Coronary artery (tissue), 2 donors: ENCODE measurements around the gene ANKS1B.

Experiments used
- DNase-seq: peaks from one replicate; pipeline ENCODE4 v3.0.0-alpha.2; 2017; ENCODE audit warnings: low spot score
- H3K27ac ChIP-seq, 2 donors: fragments of 200-600 bp; sonication (generic); one replicate each; pipeline ENCODE4 v1.5.1; 2016 to 2019
- H3K4me3 ChIP-seq: fragments of 200-600 bp; sonication (generic); 2 replicates; pipeline ENCODE4 v1.5.1; 2016; ENCODE audit warnings: mild to moderate bottlenecking, moderate library complexity
- TF ChIP-seq, protein P1 (sequence below): fragments of 200-600 bp; sonication (generic); IDR thresholded peaks from one replicate; pipeline ENCODE4 v1.5.1; 2019; ENCODE audit warnings: antibody characterized with exemption

The ANKS1B gene

DNA sequence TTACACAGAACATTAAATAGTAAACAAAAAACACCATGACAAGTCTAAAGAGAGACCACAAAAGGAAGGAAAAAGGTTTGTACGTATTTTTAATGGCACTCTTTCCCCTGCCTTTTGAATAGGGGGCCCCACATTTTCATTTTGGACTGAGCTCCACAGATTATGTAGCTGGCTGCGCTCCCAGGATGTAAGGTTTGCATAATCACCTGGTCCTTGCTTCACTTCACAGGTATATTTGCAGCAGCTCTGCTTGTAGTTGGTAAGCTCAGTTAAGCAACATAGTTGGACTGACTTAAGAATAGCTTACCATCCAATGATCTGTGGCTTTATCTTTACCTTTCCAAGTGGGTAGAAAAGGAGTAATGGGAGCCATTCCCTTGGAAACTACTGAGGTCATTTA lies 885.0 kb downstream of the ANKS1B start:
- no peak for DNase-seq
- Histone ChIP-seq H3K4me3 (no peak overlapping the region), H3K27ac (no peak overlapping the region)
- TF ChIP-seq, protein P1, sequence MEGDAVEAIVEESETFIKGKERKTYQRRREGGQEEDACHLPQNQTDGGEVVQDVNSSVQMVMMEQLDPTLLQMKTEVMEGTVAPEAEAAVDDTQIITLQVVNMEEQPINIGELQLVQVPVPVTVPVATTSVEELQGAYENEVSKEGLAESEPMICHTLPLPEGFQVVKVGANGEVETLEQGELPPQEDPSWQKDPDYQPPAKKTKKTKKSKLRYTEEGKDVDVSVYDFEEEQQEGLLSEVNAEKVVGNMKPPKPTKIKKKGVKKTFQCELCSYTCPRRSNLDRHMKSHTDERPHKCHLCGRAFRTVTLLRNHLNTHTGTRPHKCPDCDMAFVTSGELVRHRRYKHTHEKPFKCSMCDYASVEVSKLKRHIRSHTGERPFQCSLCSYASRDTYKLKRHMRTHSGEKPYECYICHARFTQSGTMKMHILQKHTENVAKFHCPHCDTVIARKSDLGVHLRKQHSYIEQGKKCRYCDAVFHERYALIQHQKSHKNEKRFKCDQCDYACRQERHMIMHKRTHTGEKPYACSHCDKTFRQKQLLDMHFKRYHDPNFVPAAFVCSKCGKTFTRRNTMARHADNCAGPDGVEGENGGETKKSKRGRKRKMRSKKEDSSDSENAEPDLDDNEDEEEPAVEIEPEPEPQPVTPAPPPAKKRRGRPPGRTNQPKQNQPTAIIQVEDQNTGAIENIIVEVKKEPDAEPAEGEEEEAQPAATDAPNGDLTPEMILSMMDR, result no peak

DNA sequence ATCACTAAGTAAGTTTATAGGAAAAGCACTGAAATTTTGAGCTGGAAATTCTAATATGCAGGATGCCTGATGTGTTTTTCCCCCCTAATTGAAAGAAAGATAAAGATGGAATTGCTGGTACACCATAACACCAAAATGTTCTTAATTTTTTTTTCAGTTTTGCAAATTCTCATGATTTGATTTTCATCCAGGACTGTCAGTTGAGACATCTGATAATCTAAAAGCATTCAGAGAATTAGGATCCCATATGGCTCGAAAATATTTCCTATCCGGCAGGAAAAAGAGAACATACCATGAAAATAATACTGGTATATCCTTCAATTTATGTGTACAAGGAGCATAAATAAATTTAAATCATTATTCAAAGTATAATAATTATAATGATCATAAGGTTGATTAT lies 887.6 kb downstream of the ANKS1B start:
- H3K4me3 ChIP-seq, result no peak overlapping the region
- no peak for DNase-seq
- H3K27ac ChIP-seq, result no peak overlapping the region
- TF ChIP-seq, protein P1, result no peak

DNA sequence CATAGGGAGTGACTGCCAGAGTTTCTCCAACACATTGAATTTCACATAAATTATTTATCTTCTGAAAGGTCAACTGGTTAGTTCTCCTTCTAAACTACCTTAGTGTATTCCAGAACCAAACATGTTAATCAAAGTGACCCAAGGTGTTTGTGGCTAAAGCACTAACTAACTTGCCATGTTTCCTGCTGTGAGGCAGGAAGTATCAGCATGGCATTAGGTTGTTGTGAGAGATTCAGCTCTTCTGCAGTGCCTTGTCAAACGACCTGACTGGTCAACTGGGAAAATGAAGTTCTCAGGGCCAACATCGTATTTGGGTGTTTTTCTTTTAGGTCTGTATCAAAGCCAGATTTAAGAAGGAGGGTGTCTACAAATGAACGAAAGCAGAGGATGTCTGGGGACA lies 891.6 kb downstream of the ANKS1B start:
- Histone ChIP-seq H3K27ac (no peak overlapping the region), H3K4me3 (no peak overlapping the region)
- no peak for DNase-seq
- TF ChIP-seq, protein P1, result no peak

DNA sequence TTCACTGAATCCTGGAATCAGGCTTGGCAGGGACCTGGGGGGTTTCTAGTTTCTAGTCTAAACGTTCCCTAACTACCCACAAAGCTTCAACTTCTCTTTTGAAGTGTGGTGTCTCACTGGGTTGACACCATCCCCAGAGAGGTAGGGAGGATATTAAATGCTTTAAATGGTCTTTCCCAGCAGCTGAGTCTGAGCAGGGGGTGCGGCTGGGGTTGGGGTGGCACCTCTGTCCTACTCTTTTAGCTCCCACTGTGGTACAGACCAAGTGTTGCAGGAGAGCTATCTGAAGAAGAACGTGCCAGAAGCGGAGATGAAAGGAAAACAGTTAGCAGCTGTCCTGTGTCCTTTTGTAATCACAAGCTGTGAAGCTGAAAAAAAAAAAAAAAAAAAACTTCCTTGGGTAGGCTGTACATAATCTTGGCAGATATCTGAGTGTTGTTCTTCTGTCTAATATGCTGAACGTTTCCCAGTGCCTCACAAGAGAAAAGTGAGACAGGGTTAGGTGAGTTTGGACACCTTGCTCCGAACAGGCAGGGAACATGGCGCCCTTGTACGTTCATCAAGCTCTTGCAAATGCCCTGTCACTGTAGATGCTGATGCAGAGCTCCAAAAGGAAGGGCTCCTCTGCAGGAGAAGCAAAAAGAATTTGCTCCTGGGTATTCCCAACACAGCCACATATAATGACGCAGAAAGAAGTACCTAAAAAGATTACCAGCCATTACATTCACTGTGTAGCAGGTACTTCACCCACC lies 892.5 kb downstream of the ANKS1B start:
- TF ChIP-seq, protein P1, result no peak
- no peak for DNase-seq
- no peak overlapping the region for H3K4me3 ChIP-seq
- no peak overlapping the region for H3K27ac ChIP-seq

DNA sequence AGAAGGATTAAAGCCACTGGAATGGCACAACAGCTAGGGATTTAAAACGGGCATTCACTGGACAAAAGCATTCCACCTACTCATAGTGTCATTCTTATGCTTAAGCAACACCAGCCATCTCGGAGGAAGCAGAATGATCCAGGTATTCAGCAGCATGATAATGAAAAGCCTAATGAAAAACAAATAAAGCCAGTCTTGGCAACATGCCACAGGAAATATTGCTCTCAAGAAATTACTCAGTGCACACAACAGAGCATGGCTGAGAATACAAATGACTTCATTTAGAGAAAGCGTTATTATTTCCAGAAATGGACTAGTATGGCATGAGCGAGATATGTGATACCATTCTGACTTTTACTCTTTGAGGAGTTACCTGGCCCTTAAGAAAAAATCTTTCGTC lies 897.5 kb downstream of the ANKS1B start:
- no peak for DNase-seq
- TF ChIP-seq, protein P1, result no peak
- Histone ChIP-seq H3K4me3 (no peak overlapping the region), H3K27ac (no peak overlapping the region)

DNA sequence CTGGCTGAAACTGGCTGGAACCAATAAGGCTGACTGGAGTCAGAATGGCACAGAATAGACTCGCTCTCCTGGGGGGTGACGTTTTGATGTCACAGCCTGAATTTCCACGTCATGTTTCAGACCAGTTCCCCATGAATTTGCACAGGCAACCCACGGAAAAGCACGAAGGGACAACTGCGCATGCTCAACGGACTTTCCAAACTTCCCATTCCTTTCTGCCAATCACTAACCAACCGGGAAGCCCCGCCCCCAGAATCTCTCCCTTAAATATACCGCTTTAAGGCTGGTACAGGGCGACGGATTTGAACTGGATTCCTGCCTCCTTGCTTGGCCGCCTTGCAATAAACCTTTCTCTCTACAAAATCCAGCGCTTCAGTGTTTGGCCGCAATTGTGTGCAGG lies 904.9 kb downstream of the ANKS1B start:
- TF ChIP-seq, protein P1, result no peak
- H3K27ac ChIP-seq, result no peak overlapping the region

DNA sequence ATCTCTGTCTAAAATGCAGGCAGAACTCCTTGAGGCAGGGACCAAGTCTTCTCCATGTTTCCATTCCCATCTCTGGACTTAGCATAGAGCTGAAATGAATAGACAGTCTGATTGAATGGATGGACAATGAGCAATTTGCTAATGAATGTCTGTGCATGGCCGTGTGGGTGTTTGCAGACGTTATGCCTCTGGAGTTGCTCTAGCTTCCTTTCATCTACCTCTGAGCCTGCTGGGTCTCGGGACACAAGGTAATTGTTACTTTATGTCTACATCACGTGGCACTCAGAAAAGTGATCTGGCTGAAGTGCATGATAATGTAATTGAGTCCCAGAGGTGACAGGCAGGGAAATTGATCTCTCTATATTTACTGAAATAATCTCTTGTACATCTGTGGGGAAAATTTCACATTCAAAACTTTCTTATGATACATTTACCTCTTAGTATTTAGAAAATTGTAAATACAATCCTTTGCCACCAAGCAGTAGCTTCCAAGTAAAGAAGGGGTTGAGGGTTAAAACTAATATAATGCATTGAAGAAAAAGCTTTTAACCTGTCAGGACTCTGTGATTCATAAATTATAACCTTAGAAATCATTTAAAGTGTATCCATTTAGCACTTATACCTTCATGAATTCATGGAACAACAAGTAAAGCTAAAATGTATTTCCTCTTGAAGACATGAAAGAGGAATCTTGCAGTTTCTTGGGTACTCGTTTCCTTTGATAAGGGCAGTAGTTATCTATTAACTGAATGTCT lies 915.6 kb downstream of the ANKS1B start:
- Histone ChIP-seq H3K4me3 (no peak overlapping the region), H3K27ac (no peak overlapping the region)
- TF ChIP-seq, protein P1, result no peak
- no peak for DNase-seq

More for the DNA sequence above, 904.9 kb downstream of the ANKS1B start:
- no peak overlapping the region for H3K4me3 ChIP-seq
- DNase-seq, result no peak
